IPS DF 6.9 (cell line): ENCODE data around the gene IPMK.
"Not testable (repeated sequence)": the region's sequence is repeated elsewhere in the genome, so short reads cannot be mapped to it uniquely, and the experiment has no call there.

Experiments
- DNase-seq: peaks from one replicate; pipeline ENCODE4 v3.0.0-alpha.2; 2013; ENCODE audit warnings: low read depth, low spot score
- H3K27ac ChIP-seq: one replicate; pipeline ENCODE4 v1.5.1; 2013; ENCODE audit warnings: low read length, control low read depth
- H3K27me3 ChIP-seq: 2 replicates; pipeline ENCODE4 v1.6.1; 2013; ENCODE audit warnings: mild to moderate bottlenecking, low read length; ENCODE audit not compliant: control insufficient read depth, insufficient read depth
- H3K36me3 ChIP-seq: 2 replicates; pipeline ENCODE4 v1.6.1; 2013; ENCODE audit warnings: low read length; ENCODE audit not compliant: control insufficient read depth, insufficient read depth
- H3K4me1 ChIP-seq: 2 replicates; pipeline ENCODE4 v1.6.1; 2013; ENCODE audit warnings: low read length; ENCODE audit not compliant: control insufficient read depth, insufficient read depth
- H3K4me3 ChIP-seq: 2 replicates; pipeline ENCODE4 v1.5.1; 2013; ENCODE audit warnings: mild to moderate bottlenecking, low read length
- H3K9me3 ChIP-seq: 2 replicates; pipeline ENCODE4 v1.6.1; 2013; ENCODE audit warnings: low read length, inconsistent platforms; ENCODE audit not compliant: control insufficient read depth, insufficient read depth
- WGBS: extraction: QIAGEN DNeasy Blood & Tissue Kit; methylation state at CpG from one replicate; pipeline ENCODE4 v1.1.7; 2013; ENCODE audit warnings: mixed read lengths, missing lambda C conversion rate; ENCODE audit not compliant: insufficient read length, insufficient coverage; 5-methylcytosine and 5-hydroxymethylcytosine counted together

The IPMK gene

GRCh38 chr10:58254644-58255043, 13.1 kb downstream of the IPMK start:
- Histone ChIP-seq H3K27ac (no peak overlapping the region), H3K4me3 (no peak overlapping the region), H3K9me3 (peaks cover 1% of the 10 kb centered on the region; the same call in 1 of the 2 replicates), H3K27me3 (no peaks in the 10 kb centered on the region), H3K4me1 (no peaks in the 10 kb centered on the region), H3K36me3 (no peaks in the 10 kb centered on the region; the same call in 1 of the 2 replicates)
- DNase-seq = no peak
- WGBS = no CpG with 5 or more reads among the region's 1 CpG

- Histone ChIP-seq H3K4me3 (no peak overlapping the region), H3K27ac (no peak overlapping the region), H3K9me3 (peaks cover 1% of the 10 kb centered on the region; the same call in 1 of the 2 replicates), H3K4me1 (no peaks in the 10 kb centered on the region), H3K27me3 (no peaks in the 10 kb centered on the region), H3K36me3 (no peaks in the 10 kb centered on the region; the same call in 1 of the 2 replicates)
- DNase-seq = no peak
- WGBS = no CpG with 5 or more reads among the region's 4 CpGs
These were observed 14.5 kb downstream of the IPMK start for GRCh38 chr10:58253184-58253583.

GRCh38 chr10:58244666-58245065, 23.0 kb downstream of the IPMK start:
- not testable (repeated sequence) for H3K27me3 ChIP-seq, H3K9me3 ChIP-seq, H3K4me1 ChIP-seq, DNase-seq, H3K27ac ChIP-seq, H3K36me3 ChIP-seq, H3K4me3 ChIP-seq
- WGBS = no CpG with 5 or more reads among the region's 3 CpGs

DNA sequence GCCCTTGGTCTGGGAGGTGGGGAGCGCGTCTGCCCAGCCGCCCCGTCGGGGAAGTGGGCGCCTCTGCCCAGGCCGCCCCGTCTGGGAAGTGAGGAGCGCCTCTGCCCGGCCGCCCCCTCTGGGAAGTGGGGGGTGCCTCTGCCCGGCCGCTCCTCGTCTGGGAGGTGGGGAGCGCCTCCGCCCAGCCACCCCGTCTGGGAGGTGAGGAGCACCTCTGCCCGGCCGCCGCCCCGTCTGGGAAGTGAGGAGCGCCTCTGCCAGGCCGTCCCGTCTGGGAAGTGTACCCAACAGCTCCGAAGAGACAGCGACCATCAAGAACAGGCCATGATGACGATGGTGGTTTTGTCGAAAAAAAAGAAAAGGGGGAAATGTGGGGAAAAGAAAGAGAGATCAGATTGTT, 23.5 kb downstream of the IPMK start:
- not testable (repeated sequence) for H3K36me3 ChIP-seq
- WGBS = 100% methylated on average over 2 of the region's 28 CpGs

GRCh38 chr10:58243801-58244200, 23.9 kb downstream of the IPMK start:
- WGBS = no CpG with 5 or more reads among the region's 31 CpGs
- not testable (repeated sequence) for H3K4me3 ChIP-seq, H3K9me3 ChIP-seq

More for the DNA sequence above, 23.5 kb downstream of the IPMK start:
- not testable (repeated sequence) for H3K27ac ChIP-seq, H3K4me3 ChIP-seq, H3K27me3 ChIP-seq, DNase-seq, H3K9me3 ChIP-seq, H3K4me1 ChIP-seq

GRCh38 chr10:58243269-58243668, 24.4 kb downstream of the IPMK start:
- Histone ChIP-seq H3K27ac (no peak overlapping the region), H3K27me3 (no peaks in the 10 kb centered on the region), H3K4me1 (peaks cover 2% of the 10 kb centered on the region; the same call in 1 of the 2 replicates), H3K36me3 (no peaks in the 10 kb centered on the region), H3K9me3 (no peaks in the 10 kb centered on the region), H3K4me3 (no peak overlapping the region)
- DNase-seq = no peak
- WGBS = no CpG with 5 or more reads among the region's 18 CpGs

More at GRCh38 chr10:58243801-58244200, 23.9 kb downstream of the IPMK start:
- not testable (repeated sequence) for H3K27me3 ChIP-seq, H3K4me1 ChIP-seq, DNase-seq, H3K36me3 ChIP-seq, H3K27ac ChIP-seq

GRCh38 chr10:58241346-58241745, 26.3 kb downstream of the IPMK start:
- Histone ChIP-seq H3K27ac (no peak overlapping the region), H3K4me1 (peaks cover 2% of the 10 kb centered on the region; the same call in 1 of the 2 replicates), H3K9me3 (no peaks in the 10 kb centered on the region), H3K27me3 (no peaks in the 10 kb centered on the region), H3K4me3 (no peak overlapping the region), H3K36me3 (no peaks in the 10 kb centered on the region)
- no CpG with 5 or more reads among the region's 3 CpGs for WGBS
- DNase-seq = no peak

- Histone ChIP-seq H3K9me3 (no peaks in the 10 kb centered on the region), H3K27ac (no peak overlapping the region), H3K27me3 (no peaks in the 10 kb centered on the region), H3K36me3 (no peaks in the 10 kb centered on the region), H3K4me1 (peaks cover 2% of the 10 kb centered on the region; the same call in 1 of the 2 replicates), H3K4me3 (no peak overlapping the region)
- no CpG with 5 or more reads among the region's 4 CpGs for WGBS
- DNase-seq = no peak
These were observed 27.2 kb downstream of the IPMK start for GRCh38 chr10:58240531-58240930.

DNA sequence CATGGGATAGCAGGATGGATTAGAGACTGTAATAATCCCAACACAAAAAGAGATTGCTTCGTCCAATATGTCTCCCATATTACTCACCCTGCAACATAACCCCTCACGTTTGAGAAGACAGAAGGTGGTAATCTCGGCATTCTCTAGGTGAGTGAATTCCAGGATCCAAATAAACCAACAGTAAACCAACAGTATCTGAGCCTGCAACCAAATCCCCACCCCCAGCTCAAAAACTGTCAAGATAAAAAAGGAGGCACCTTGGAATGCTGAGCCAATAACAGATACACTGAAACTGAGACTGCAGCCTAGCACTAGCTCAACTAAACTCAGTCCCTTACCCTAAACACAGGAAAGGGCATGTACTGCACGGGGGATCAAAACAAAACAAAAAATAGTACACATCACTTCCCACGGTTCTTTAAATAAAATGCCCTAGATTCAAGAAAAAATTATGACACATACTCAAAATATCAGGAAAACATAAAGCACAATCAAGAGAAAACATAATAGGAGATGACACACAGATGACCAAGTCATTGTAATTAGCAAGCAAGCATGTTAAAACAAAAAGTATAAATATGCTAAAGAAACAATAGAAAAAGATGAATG, 28.0 kb downstream of the IPMK start:
- Histone ChIP-seq H3K4me3 (no peak overlapping the region), H3K36me3 (no peaks in the 10 kb centered on the region), H3K9me3 (no peaks in the 10 kb centered on the region), H3K27ac (no peak overlapping the region), H3K27me3 (no peaks in the 10 kb centered on the region), H3K4me1 (peaks cover 2% of the 10 kb centered on the region; the same call in 1 of the 2 replicates)
- WGBS = no CpG with 5 or more reads among the region's 5 CpGs
- DNase-seq = no peak

GRCh38 chr10:58237014-58237834, 30.5 kb downstream of the IPMK start:
- Histone ChIP-seq H3K27ac (no peak overlapping the region), H3K27me3 (no peaks in the 10 kb centered on the region), H3K4me1 (peaks cover 2% of the 10 kb centered on the region; the same call in 1 of the 2 replicates), H3K4me3 (no peak overlapping the region), H3K36me3 (no peaks in the 10 kb centered on the region), H3K9me3 (no peaks in the 10 kb centered on the region)
- DNase-seq = no peak
- no CpG with 5 or more reads among the region's 3 CpGs for WGBS
